Karpas-422 (cell line): ENCODE measurements around the gene FEN1. TPM values are rescaled to one million over a fixed set of nuclear protein-coding genes. Genes with fewer than 3 reads are reported as not detected.

ENCODE experiments used
- DNase-seq: peaks from one replicate; pipeline ENCODE4 v3.0.0-alpha.2; 2015
- H2AFZ ChIP-seq: fragments of 200-600 bp; sonication (generic); 2 replicates; pipeline ENCODE4 v1.6.1; 2014; ENCODE audit warnings: antibody characterized with exemption, low read length, mixed read lengths
- H3K27ac ChIP-seq: fragments of 200-600 bp; sonication (generic); 2 replicates; pipeline ENCODE4 v1.5.1; 2014; ENCODE audit warnings: mild to moderate bottlenecking, low read length, moderate library complexity
- H3K27me3 ChIP-seq: fragments of 200-600 bp; sonication (generic); 2 replicates; pipeline ENCODE4 v1.6.1; 2014; ENCODE audit warnings: low read length, mixed read lengths
- H3K36me3 ChIP-seq: fragments of 200-600 bp; sonication (generic); 2 replicates; pipeline ENCODE4 v1.6.1; 2014; ENCODE audit warnings: low read length, mixed read lengths; ENCODE audit not compliant: insufficient read depth
- H3K4me1 ChIP-seq: fragments of 200-600 bp; sonication (generic); 2 replicates; pipeline ENCODE4 v1.6.1; 2014; ENCODE audit warnings: mild to moderate bottlenecking, low read length, mixed read lengths
- H3K4me2 ChIP-seq: fragments of 200-600 bp; sonication (generic); 2 replicates; pipeline ENCODE4 v1.6.1; 2014; ENCODE audit warnings: low read length, low read depth, mild to moderate bottlenecking; ENCODE audit not compliant: poor library complexity, severe bottlenecking
- H3K4me3 ChIP-seq: fragments of 200-600 bp; sonication (generic); 2 replicates; pipeline ENCODE4 v1.5.1; 2014; ENCODE audit warnings: mild to moderate bottlenecking, antibody characterized with exemption, low read length, mixed read lengths
- H3K79me2 ChIP-seq: fragments of 200-600 bp; sonication (generic); 2 replicates; pipeline ENCODE4 v1.6.1; 2014; ENCODE audit warnings: mild to moderate bottlenecking, low read length, mixed read lengths
- H3K9ac ChIP-seq: fragments of 200-600 bp; sonication (generic); 2 replicates; pipeline ENCODE4 v1.6.0; 2014; ENCODE audit warnings: low read length
- H3K9me2 ChIP-seq: fragments of 200-600 bp; sonication (generic), shearing (Covaris generic); replicated peaks from 2 replicates; pipeline ENCODE4 v1.6.0; 2014; ENCODE audit warnings: mild to moderate bottlenecking, low read length, moderate library complexity; ENCODE audit not compliant: insufficient read depth
- H3K9me3 ChIP-seq: fragments of 300-700, 200-600 bp; sonication (generic); 2 replicates; pipeline ENCODE4 v1.6.1; 2014; ENCODE audit warnings: low read length, mixed read lengths
- H4K20me1 ChIP-seq: fragments of 200-600 bp; sonication (generic); 2 replicates; pipeline ENCODE4 v1.6.1; 2014; ENCODE audit warnings: mild to moderate bottlenecking, antibody characterized with exemption, low read length, low read depth; ENCODE audit not compliant: insufficient read depth
- total RNA-seq: library from RNA; depleted of rRNA; stranded (reverse); fragments of >200 nt; shearing (Covaris generic); gene quantifications from 2 replicates; pipeline ENCODE4 v1.2.3, GENCODE V29; 2014; ENCODE audit warnings: low replicate concordance

Gene FEN1
- total RNA-seq, 1 experiment from 2014 or later: 18.0 TPM

DNA sequence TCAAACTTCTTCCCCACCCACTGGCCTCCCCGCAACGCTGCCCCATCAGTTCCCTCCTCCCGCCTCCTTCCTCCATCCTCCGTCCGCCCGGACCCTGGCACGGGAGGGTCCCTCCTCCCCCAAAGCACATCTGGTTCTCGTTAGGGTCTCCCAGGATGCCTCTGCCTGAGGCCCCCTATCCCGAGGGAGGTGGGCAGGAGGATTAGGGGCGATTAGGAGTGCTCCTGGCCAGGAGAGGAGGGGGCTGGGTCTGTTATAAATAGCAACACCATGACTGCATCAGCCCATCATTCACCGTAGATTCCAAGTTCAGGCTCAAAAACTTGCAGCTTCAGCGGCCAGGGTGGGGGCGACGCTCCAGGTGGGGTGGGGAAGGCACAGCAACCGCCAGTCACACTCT is 29.9 kb upstream of the FEN1 start:
- no peak overlapping the region for H3K9ac ChIP-seq
- no peak overlapping the region for H2AFZ ChIP-seq
- no peak overlapping the region for H3K4me3 ChIP-seq
- H3K79me2 ChIP-seq: no peaks in the 10 kb centered on the region
- H4K20me1 ChIP-seq: no peaks in the 10 kb centered on the region
- H3K27me3 ChIP-seq: no peaks in the 10 kb centered on the region
- H3K4me2 ChIP-seq: no peak overlapping the region
- no peaks in the 10 kb centered on the region for H3K4me1 ChIP-seq
- H3K9me2 ChIP-seq: no peaks in the 10 kb centered on the region
- DNase-seq: no peak
- H3K27ac ChIP-seq: no peak overlapping the region
- H3K9me3 ChIP-seq: no peaks in the 10 kb centered on the region
- H3K36me3 ChIP-seq: no peaks in the 10 kb centered on the region

DNA sequence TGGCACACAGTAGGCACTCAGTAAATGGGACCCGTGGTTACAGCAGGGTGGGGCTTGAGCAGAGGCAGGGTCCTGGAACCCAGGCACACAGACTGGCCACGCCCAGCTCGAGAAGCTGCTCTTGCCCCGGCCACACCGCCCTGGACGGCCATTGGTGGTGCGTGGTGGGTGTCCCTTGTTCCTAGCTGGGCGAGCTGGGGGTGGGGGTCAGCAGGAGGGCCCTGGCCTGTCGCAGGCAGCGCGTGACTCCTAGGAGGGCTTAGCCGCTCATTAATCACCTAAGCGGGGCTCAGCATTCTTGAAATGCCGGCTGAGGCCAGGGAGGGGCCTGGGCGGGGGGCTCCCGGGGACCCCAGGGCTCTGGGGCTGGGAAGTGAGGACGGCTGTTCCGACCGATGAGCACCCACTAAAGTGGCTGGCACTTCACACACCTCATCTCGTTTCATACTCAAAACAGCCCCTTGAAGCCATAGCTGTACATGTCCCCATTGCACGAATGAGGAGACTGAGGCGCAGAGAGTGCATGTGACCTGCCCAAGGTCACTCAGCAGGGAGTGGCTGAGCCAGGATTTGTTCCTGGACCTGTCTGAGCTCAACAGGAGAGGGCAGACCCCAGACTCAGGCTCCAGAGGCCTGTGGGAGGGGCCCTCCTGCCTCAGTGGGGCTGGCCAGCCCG is 28.6 kb upstream of the FEN1 start:
- no peak overlapping the region for H3K9ac ChIP-seq
- no peak for DNase-seq

DNA sequence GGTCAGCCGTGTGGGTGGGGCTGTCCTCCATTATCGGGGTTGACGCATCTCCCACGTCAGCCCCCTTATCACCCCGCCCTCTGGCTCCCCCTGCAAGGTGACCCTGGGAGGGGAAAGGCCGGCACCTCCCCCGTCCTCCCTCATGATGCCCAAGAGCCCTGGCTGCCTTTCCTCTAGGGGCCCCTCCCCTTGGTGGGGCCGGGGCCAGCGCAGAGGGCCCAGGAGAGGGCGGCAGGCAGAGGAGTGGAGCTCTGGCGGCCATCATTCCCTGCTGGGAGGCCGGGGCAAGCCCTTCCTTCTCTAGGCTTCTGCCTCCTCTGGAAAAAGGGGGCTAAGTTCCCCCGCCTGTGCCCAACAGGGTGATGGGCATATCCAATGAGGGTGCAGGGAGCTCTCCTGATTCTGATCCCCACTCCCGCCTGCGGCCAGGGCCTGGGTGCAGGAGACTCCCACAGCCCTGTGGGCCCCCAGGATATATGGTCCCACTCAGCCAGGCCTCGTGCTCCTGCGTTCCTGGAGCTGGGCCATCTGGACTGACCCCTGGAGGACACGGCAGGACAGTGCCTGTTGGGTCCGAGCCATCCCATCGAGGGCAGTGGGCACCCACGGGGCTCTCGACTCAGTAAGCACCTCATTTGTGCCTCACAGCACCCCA is 28.0 kb upstream of the FEN1 start:
- Histone ChIP-seq H3K27ac (no peak overlapping the region), H3K4me3 (no peak overlapping the region), H2AFZ (no peak overlapping the region), H3K9me2 (no peaks in the 10 kb centered on the region), H3K4me2 (no peak overlapping the region), H3K9ac (no peak overlapping the region), H3K27me3 (no peaks in the 10 kb centered on the region), H3K4me1 (no peaks in the 10 kb centered on the region), H4K20me1 (no peaks in the 10 kb centered on the region), H3K79me2 (no peaks in the 10 kb centered on the region), H3K36me3 (no peaks in the 10 kb centered on the region), H3K9me3 (no peaks in the 10 kb centered on the region)
- DNase-seq: no peak

More for the DNA sequence above, 28.6 kb upstream of the FEN1 start:
- Histone ChIP-seq H3K4me3 (no peak overlapping the region), H3K27ac (no peak overlapping the region), H3K9me3 (no peaks in the 10 kb centered on the region), H3K79me2 (no peaks in the 10 kb centered on the region), H3K9me2 (no peaks in the 10 kb centered on the region), H2AFZ (no peak overlapping the region), H4K20me1 (no peaks in the 10 kb centered on the region), H3K27me3 (no peaks in the 10 kb centered on the region), H3K4me1 (no peaks in the 10 kb centered on the region), H3K36me3 (no peaks in the 10 kb centered on the region), H3K4me2 (no peak overlapping the region)

DNA sequence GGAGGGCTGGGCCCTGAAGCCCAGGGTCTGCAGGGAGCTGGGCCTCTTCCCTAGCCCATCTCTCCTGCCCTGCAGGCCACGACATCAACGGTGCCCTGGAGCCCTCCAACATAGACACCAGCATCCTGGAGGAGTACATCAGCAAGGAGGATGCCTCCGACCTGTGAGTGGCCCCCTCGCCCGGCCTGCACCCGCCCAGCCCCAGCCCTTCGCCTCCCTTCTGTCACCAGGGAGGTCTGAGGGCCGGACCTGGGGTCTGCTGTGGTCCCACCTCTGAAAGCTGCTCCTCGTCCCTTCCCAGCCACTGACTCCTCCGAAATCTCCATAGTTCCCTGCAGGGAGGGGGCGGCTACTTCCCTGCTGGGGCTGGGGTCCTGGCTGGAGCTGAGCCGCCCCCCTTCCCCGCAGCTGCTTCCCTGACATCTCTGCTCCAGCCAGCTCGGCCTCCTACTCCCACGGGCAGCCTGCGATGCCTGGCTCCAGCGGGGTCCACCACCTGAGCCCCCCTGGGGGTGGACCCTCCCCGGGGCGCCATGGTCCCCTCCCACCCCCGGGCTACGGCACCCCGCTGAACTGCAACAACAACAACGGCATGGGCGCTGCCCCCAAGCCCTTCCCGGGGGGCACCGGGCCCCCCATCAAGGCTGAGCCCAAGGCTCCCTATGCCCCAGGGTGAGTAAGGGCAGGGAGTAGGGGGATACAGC is 27.0 kb upstream of the FEN1 start:
- no peaks in the 10 kb centered on the region for H4K20me1 ChIP-seq
- H3K9ac ChIP-seq: no peak overlapping the region
- DNase-seq: no peak

GRCh38 chr11:61766353-61766841 is 26.3 kb upstream of the FEN1 start:
- no peaks in the 10 kb centered on the region for H3K36me3 ChIP-seq

More for the DNA sequence above, 27.0 kb upstream of the FEN1 start:
- Histone ChIP-seq H3K4me2 (no peak overlapping the region), H3K9me2 (no peaks in the 10 kb centered on the region), H3K9me3 (no peaks in the 10 kb centered on the region), H3K27me3 (no peaks in the 10 kb centered on the region), H3K4me3 (no peak overlapping the region), H3K27ac (no peak overlapping the region), H2AFZ (no peak overlapping the region), H3K79me2 (no peaks in the 10 kb centered on the region), H3K36me3 (no peaks in the 10 kb centered on the region), H3K4me1 (no peaks in the 10 kb centered on the region)

GRCh38 chr11:61768376-61769076 is 24.2 kb upstream of the FEN1 start:
- Histone ChIP-seq H3K27me3 (no peaks in the 10 kb centered on the region), H3K4me2 (no peak overlapping the region), H3K4me3 (no peak overlapping the region), H3K9me2 (no peaks in the 10 kb centered on the region), H3K36me3 (no peaks in the 10 kb centered on the region), H4K20me1 (no peaks in the 10 kb centered on the region), H3K9me3 (no peaks in the 10 kb centered on the region), H2AFZ (no peak overlapping the region), H3K27ac (no peak overlapping the region), H3K4me1 (no peaks in the 10 kb centered on the region), H3K9ac (no peak overlapping the region), H3K79me2 (no peaks in the 10 kb centered on the region)
- no peak for DNase-seq

More at GRCh38 chr11:61766353-61766841, 26.3 kb upstream of the FEN1 start:
- no peak overlapping the region for H3K4me2 ChIP-seq
- no peaks in the 10 kb centered on the region for H3K9me2 ChIP-seq
- H3K9ac ChIP-seq: no peak overlapping the region
- H3K27me3 ChIP-seq: no peaks in the 10 kb centered on the region
- no peak overlapping the region for H2AFZ ChIP-seq
- no peak overlapping the region for H3K27ac ChIP-seq
- H3K79me2 ChIP-seq: no peaks in the 10 kb centered on the region
- H3K4me3 ChIP-seq: no peak overlapping the region
- no peaks in the 10 kb centered on the region for H3K4me1 ChIP-seq
- no peaks in the 10 kb centered on the region for H4K20me1 ChIP-seq
- H3K9me3 ChIP-seq: no peaks in the 10 kb centered on the region
- DNase-seq: no peak

DNA sequence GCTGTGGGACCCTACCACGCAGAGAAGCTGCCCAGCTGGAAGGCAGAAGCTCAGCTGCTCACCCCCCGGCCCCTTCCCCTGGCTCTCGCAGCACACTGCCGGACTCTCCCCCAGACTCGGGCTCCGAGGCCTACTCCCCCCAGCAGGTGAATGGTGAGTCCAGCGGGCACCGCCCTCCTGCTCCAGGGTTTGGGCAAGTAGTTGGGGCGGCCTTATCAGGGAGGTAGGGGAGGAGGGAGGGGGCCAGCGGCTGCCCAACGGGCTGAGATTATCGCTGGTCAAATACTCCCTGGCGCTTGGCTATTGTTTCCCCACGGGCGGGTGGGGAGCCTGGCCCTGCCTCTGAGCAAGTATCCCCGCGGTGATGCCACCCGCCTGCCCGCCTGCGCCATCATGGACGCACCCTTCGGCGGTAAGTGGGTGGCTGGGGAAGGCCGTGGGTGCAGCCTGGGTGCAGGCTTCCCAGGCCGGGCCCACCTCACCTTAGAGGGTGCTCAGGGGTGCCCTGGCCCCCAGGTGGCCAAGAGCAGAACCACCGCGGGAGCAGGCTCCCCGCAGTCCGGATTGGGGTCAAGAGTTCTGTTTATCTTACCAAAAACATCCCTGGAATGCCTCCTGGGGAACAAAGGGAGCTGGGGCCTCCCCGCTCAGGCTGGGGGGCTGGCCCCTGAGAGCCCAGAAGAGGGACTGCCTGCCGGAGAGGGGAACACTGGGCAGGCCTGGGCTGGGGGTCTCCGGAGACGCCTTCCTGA is 23.4 kb upstream of the FEN1 start:
- Histone ChIP-seq H3K9me2 (no peaks in the 10 kb centered on the region), H3K27ac (no peak overlapping the region), H3K27me3 (no peaks in the 10 kb centered on the region), H3K4me3 (no peak overlapping the region), H2AFZ (no peak overlapping the region), H4K20me1 (no peaks in the 10 kb centered on the region), H3K9ac (no peak overlapping the region), H3K9me3 (no peaks in the 10 kb centered on the region), H3K36me3 (no peaks in the 10 kb centered on the region), H3K4me2 (no peak overlapping the region), H3K4me1 (no peaks in the 10 kb centered on the region), H3K79me2 (no peaks in the 10 kb centered on the region)
- no peak for DNase-seq
